NT2/D1 (cell line): ENCODE measurements around the gene CACNB1.

Experiments used
- YY1 ChIP-seq: IDR thresholded peaks from 2 replicates; pipeline ENCODE4 v1.6.1; 2011; ENCODE audit not compliant: insufficient read length, insufficient read depth
- ZNF274 ChIP-seq: IDR thresholded peaks from 2 replicates; pipeline ENCODE4 v1.6.1; 2011; ENCODE audit warnings: mild to moderate bottlenecking, low read depth, low read length

GRCh38 chr17:39224778-39225307 is 27.4 kb upstream of the CACNB1 start:
- TF ChIP-seq ZNF274 (no peak), YY1 (no peak)
